GM19397 (cell line): ENCODE data around the gene MED17.
"Not testable (repeated sequence)": the region's sequence is repeated elsewhere in the genome, so short reads cannot be mapped to it uniquely, and the experiment has no call there.

Experiments
- ATAC-seq: cut with Tn5 transposase; IDR thresholded peaks from one replicate; pipeline ENCODE4 v1.9.1; 2021; ENCODE audit warnings: mild to moderate bottlenecking, moderate library complexity; ENCODE audit not compliant: unreplicated experiment

Gene MED17

DNA sequence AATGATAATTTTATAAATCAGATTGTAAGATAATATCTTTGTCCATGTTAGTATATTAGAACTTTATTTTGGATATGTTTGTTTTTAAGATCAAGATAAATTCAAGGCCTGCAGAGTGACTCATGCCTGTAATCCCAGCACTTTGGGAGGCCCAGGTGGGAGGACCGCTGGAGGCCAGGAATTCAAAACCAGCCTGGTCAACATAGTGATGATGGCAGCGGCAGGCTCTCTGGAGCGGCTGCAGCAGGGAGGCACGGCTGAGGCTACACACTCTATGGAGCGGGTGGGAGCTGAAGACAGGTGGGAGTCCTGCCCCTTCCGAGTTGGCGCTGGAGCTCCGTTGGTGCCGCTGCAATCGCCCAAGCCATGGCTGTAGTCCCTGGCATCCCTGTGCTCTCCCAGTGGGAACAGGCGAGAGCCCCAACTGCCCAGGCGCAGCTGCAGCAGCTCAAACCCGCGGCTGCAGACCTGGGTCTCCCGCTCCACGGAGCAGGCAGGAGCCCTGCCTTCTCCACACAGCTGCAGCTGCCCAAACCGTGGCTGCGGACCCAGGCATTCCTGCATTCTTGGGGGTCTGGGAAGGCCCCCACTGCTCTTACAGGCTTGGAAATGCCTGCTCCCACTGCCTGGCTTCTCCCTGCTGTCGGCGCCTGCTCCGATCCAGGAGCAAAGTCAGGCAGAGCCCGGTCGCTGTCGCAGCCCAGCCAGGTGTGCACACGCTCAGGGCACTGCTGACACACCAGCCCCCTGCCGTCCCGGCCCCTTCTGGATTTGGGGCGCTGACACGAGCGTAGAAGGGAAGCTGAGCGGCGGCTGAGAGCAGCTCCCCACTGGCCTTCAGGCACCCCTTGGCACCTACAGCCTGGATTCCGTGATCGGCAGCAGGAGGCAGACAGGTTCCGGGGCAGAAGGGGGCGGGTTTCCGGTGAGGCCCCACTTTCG, 25.9 kb upstream of the MED17 start:
- no peak for ATAC-seq

DNA sequence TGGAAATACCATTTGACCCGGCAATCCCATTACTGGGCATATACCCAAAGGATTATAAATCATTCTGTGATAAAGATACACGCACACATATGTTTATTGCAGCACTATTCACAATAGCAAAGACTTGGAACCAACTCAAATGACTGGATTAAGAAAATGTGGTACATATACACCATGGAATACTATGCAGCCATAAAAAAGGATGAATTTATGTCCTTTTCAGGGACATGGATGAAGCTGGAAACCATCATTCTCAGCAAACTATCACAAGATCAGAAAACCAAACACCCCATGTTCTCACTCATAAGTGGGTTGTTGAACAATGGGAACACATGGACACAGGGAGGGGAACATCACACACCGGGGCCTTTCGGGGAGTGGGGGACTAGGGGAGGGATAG, 25.0 kb upstream of the MED17 start:
- ATAC-seq: not testable (repeated sequence)

DNA sequence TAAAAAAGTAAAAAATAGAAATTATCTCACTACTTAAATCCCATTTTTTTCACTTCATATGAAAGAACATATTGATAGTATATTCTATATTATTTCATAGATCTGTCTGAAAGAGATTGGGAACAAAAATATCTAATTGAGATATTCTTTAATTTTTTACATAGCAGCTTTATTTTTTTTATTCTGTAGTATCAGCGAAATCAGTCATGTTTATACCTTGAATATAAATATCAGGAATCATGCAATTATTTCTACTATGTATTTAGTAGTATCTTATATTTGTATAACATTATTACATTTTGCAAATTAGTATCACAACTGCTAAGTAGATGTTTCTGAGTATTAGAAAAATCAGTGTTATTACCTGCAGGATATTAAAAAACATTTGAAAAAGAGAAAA, 22.2 kb upstream of the MED17 start:
- no peak for ATAC-seq

DNA sequence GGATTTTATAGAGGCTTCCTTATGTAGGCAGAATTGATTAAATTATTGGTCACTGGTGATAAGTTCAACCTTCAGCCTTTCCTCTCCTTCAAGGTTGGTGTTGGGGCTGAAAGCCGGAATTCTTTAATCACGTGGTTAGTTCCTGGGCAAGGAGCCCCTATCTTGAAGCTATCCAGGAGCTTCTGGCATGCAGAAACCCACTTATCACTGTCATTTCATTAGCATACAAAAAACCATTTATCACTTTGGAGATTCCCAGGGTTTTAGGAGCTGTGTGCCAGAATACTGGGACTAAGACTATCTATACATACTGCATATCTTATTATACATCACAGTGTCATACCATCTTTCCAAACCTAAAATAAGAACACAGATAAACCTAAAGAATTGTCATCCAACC, 18.5 kb upstream of the MED17 start:
- no peak for ATAC-seq

DNA sequence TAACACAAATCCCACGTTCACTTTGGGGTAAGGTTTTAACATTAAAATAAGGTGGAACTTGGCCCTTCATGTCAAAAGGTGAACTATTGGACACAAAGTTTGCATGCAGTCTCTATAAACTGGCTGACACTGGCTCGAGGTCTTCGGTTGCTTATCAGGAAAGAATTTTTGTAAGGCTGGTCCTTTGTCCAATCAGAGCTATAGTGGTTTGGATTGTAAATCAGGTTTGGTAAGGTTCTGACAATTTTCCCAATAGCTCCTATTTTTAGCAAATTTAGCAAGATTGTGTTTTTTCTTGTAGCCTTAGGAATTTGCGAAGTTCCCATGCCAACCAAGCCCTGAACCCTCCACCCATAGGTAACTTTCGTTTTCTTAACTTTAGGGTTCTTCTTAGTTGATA, 17.6 kb upstream of the MED17 start:
- no peak for ATAC-seq

DNA sequence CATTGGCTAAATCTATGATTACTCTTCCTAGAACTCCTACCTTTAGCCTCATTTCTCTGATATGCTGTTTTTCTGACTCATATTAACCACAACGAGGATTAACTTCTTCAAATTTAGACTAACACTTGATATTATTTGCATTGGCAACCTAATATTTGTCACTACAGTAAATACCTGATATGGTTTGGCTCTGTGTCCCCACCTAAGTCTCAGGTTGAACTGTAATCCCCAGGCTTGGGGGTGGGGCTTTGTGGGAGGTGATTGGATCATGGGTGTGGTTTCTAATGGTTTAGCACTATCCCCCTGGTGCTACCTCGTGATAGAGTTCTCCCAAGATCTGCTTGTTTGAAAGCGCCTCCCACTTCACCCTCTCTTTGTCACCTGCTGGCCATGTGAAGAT, 17.1 kb upstream of the MED17 start:
- ATAC-seq: no peak

DNA sequence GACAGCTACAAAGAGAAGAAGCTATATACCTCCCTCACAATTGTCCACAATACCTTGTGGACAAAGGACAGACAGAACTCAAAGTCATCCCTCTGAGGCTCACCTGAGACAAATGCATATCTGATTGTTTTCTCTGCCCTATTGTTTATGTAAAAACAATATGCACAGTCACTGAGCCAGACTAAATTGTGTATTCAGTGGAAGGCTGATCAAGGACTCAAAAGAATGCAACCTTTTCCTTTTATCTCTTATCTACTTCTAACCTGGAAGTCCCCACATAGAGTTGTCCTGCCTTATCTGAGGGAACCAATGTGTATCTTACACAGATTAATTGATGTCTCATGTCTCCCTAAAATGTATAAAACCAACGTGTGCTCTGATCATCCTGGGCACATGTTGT, 13.9 kb upstream of the MED17 start:
- ATAC-seq: no peak

DNA sequence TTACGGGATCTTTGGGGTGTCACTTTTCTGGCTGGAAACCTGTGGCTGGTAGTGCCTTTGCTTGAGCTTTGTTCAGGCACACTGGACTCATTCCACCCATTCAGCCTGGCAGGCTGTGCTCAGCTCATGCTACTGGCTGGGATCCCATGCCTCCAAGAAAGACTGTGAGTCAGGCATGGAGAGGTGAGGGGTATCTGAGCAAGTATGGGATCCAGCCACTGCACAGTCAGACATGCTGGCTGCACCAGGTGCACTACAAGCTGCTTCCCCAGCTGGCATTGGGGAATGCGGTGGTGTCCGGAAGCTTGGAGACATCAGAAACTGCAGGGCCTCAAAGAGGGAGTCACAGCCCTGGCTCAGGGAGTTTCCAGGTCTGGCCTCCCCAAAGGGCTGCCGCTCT, 12.0 kb upstream of the MED17 start:
- ATAC-seq: no peak

DNA sequence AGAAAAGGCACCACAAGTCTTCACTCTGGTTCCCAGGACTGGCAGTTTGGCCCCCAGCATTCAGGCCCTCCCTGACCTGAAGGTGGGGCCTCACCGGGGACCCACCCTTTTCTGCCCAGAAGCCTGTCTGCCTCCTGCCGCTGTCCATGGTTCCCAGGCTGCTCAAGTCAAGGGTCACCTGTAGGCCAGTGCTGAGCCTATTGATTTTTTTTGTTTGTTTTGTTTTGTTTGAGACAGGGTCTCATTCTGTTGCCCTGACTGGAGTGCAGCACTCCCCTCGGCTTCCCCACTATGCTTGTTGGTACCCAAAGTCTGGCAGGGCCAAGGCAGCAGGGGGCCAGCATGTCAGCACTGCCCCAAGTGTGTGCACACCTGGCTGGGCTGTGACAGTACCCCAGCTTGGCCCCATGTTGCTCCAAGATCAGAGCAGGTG, 11.0 kb upstream of the MED17 start:
- ATAC-seq: no peak

DNA sequence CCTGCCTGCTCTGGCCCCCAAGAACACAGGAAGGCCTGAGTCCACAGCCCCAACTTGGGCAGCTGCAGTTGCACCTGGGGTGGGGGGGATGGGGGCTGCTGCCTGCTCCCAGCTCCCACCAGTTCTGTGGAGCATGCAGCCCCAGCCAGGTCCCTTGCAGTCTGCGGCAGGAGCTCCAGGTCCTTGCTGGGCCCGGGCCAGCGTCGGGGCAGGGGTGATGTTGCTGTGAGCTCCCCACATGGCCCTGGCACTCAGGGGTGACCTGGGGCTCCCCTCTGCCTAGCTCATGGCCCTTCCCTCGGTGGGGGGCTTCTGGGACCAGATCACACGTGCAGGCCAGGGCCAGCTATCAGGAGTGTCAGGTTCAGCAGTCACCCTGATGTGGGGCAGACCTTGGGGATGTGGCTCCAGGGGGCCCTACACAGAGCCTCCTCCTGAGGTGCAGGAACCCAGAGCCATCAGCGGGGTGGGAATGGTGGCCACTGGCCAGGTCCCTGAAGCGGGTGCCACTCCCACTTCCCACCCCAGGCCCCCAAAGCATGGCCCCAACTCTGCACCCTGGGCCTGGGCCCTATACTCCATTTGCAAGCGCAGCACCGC, 10.4 kb upstream of the MED17 start:
- ATAC-seq: no peak

DNA sequence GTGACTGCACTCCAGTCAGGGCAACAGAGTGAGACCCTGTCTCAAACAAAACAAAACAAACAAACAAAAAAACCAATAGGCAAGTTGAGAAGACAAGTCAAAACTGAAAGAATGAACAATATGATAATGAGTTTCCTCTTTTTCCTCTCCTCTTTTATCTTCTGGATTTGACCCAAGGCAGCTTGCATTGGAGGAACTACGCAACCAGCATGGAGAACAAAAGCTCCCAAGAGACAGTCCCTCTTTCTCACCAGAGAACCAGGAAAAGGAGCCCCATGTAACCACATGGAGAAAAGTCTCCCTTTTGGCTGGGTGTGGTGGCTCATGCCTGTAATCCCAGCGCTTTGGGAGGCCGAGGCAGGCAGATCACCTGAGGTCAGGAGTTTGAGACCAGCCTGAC, 9.5 kb upstream of the MED17 start:
- not testable (repeated sequence) for ATAC-seq

DNA sequence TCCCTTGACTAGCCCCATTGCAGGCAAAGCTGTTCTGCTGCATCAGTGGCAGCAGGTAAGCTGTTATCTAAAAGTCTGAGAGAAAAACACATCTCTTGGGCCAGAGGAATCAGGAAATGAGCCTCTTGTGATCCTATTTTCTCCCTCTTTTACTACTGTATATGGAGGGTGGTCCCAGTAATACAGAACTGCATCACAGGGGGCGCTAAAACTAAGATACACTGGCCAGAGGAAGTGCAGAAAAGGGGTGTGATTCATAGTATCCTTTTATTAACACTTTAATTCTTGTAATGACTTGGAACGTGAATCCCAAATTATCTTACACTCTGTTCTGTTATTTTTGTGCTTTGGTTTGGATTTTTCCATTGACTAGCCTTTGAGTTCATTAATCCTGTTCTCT, 8.8 kb upstream of the MED17 start:
- ATAC-seq: no peak

DNA sequence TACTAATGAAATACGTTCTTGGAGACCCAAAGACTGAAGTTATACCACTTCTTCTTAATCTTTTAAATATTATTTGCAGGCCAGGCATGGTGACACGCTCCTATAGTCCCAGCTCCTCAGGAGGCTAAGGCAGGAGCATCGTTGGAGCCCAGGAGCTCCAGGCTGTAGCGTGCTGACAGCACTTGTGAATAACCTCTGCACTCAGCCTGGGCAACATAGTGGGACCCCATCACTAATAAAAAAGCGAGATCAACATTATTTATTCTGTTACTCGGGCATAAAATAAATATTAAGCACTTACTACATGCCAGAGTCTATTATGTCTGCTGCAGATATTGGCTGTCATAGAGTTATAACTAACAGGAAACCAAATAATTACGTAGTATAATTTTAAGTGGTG, 720 bp upstream of the MED17 start:
- ATAC-seq: no peak

DNA sequence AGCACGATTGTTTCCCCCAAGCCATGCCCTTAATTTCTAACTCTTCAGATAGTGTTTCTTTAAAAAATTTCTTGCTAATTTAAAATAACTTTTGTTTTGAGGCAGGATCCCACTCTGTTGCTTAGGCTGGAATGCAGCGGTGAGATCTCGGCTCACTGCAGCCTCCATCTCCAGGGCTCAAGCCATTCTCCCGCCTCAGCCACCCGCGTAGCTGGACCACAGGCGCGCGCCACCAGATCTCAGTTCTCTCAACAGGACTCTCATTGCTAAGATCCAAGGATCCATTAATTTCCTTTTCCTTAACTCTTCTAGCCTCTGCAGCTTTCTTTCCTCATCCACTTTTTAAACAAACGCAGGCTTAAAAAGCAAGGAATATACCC, 327 bp upstream of the MED17 start:
- peak; percentile 48 for ATAC-seq

DNA sequence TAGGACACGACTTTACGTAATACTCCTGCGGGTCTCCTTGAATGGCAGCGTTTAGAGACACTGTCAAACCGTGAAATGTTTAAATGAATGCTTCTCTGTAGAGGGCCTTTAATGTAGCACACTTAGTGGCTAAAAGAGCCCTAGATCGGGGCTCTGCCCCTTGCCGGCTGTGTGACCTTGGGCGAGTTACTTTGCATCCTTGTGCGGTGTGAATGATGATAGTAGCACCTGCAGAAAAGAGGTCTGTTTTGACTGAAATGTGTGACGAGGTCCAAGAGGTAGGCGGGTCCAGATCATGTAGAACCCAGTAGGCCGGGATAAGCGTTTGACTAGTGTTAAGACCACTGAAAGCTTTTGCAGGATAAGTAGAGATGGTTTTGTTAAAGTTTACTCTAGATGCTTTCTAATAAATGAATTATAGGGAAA, 866 bp downstream of the MED17 start:
- peak; percentile 26 for ATAC-seq

DNA sequence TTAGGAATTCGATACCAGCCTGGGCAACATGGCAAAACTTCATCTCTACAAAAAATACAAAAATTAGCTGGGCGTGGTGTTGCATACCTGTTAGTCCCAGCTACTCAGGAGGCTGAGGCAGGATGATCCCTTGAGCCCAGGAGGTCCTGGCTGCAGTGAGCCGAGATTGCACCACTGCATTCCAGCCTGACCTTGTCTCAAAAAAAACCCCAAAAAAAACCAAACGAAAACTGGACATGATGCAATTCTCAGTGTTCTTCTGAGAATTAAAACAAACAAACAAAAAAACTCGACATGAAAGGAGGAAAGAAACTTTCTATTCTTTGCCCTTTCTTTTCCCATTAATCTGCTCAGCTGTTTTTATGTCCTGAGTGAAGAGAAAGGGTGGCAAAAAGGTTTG, 7.4 kb downstream of the MED17 start:
- ATAC-seq: no peak

DNA sequence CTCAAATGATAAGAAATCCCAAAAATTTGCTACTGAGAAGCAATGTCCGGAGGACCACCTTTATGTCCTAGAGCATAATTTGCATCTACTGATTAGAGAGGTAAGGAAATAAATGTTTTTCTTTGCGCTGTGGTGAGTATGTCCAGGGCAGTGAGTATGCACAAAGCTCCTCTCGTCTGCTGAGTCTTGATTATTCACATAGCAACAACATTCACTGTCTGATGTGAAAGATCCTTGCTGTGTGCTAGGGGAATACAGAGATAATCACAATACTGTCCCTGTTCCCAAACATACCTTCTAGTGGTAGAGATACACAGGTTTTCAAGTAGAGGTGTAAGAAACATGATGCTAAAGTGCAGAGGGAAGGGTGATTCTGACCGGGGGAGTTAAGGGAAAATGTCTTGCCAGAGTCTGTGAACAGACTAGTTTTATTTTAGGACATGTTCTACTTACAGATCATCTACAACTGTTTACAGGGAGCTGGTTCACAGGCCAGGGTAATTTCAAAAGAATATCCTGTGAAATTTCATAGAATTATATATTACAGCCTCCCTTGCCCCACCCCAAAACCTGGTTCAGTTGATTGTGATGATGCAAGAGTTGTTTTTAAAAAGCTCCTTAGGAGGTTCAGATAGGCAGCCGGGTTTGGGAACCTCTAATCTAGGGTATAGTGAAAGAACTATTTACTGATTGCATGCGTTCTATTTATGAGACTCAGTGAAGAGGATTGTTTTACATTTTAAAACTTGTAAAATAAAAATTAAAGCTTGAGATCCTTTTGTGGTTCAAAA, 12.6 kb downstream of the MED17 start:
- no peak for ATAC-seq

DNA sequence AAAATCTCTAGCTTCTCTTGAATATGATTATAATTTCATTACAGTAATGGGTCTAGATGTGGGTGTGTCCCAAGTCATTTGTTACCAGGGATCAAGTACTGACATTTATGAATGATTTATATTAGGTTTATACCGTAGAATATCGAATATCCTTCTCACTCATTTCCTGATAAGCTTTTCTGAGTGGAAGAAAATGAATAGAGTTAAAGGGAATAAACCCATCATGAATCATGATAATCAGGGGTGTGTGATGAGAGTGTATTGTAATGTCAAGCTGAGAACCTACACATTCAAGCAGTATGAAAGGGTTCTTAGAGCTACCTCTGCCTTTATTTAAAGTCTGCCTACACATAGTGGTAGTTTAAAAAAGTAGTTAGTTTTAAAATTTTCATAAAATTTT, 17.3 kb downstream of the MED17 start:
- no peak for ATAC-seq

DNA sequence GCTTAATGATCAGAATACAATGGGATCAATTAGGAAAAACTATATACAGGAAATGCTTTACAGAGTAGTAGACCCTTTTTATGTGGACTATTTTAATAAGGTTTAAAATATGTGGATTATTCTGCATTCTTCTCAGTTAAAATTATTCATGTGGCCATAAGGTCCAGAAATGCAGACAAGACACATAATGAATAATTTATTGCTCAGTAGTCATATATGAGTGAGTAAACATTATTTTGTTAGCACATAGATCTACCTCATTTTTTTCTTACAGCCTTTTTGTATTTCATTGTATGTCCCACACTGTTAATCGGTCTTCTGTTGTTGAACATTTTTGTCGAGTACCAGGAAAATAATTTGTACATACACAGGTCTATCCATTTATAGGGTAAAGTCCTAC, 20.8 kb downstream of the MED17 start:
- no peak for ATAC-seq

DNA sequence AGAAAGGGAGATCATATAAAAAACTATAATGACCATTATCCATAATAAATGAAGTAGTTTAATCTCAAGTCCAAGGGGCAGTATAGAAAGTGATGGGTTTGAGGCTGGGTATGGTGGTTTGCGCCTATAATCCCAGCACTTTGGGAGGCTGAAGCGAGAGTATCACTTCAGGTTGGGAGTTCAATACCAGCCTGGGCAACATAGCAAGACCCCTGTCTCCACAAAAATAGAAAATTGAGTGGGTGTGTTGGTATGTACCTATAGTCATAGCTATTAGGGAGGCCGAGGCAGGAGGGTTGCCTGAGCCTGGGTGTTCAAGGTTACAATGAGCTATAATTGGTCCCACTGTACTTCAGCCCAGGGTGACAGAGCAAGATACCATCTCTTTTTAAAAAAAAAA, 23.9 kb downstream of the MED17 start:
- ATAC-seq: no peak

DNA sequence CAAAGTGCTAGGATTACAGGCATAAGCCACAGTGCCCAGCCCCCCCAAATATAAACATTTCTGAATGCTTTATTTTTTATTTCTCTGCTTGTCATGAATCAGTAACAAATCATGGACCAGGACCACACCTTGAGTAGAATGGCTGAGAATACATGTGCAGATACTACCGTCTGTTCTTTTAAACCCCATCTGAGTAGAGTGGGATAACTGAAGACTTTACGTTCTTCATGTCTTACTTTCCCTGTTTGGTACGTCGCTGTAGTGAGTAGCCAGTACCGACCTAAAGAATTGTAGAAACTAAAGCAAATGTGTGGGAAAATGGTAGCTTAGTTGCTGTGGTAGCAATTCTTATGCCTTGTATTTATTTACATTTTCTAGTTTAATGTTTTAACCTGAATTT, 29.9 kb downstream of the MED17 start:
- no peak for ATAC-seq
